GM15510 (cell line): ENCODE results near the gene GRK3.

Experiments used
- POLR2A ChIP-seq: IDR thresholded peaks from 3 replicates; pipeline ENCODE4 v1.6.1; 2011; ENCODE audit warnings: borderline replicate concordance; ENCODE audit not compliant: insufficient read length; ENCODE audit errors: extremely low read depth

Gene GRK3

DNA sequence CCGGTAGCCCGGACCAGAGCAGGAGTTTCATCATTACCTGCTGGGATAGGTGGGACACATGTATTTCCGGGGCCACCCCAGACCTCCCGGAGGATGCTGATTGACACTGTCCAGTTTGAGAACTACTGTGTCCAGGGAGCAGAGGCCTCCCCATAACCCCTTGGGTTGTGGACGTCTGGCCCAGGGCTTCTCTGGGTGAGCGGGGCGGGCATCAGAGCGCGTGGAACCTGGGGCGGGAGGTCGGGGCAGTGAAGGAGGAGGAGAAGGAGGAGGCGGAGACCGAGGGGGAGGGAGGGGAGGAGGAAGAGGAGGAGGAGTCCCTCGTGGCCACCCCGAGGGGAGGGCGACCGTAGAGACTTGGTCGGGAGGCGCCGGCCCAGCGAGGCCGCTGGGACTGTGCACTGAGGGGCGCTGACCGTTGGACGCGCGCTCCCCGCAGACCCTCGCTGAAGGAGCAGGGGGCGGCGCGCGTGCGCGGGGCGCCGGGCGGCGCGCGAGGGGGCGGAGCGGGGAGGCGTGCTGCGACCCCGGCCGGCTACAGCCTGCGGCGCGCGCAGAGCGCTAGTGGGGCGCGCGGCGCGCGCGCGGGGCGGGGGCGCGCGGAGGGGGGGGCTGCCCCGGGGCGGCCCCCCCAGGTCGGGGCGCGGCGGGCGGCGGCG, at the start of gene GRK3:
TSS of gene GRK3 (plus strand) at position 356 of the 659 bp plus-strand sequence. CDS start 366 bp downstream, outside the sequence.
- peak; percentile 83 for TF ChIP-seq POLR2A

DNA sequence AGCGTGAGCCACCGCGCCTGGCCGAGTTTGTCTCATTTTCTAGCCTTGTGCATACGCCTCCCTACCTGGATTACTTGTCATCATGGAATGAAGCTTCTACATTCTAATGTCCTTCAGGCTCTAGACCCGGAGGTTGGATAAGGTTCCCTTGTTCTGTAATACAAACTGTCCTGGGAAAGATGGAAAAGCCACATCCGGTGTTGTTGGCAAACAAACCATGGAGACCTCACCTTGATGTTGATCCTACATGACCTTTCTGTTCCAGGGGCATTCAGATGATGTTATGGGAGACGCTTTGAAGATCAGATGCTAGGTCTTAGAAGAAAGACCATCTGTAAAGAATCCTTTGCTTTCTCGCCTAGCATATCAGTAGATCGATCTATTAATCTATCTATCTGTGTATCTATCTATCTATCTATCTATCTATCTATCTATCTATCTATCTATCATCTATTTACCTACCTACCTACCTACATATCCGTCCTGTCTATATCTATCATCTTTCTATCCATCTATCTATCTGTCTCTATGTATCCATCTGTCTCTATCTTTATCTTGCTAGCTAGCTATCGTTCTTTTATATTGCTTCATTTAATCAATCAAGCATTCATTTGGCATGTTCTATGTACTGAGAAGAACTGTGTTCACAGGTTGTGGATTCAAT, 46.3 kb upstream of the GRK3 start:
- no peak for TF ChIP-seq POLR2A

DNA sequence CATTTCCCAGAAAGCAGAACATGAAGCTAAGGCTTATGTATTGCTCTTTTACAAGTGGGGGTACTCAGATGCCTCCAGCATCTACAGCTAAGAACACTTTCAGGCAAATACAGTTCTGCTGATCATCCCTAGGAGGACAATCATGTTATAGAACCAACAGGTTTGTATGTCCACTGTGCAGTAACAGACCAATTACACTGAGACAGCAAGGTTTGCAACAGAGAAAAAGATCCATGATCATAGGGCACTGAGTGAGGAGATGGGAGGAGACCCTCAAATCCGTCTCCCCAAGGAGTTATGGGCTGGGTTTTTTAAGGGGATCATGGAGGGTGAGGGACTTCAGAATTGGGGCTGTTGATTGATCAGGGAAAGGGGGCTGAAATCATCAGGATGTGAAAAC, 39.1 kb upstream of the GRK3 start:
- no peak for TF ChIP-seq POLR2A

DNA sequence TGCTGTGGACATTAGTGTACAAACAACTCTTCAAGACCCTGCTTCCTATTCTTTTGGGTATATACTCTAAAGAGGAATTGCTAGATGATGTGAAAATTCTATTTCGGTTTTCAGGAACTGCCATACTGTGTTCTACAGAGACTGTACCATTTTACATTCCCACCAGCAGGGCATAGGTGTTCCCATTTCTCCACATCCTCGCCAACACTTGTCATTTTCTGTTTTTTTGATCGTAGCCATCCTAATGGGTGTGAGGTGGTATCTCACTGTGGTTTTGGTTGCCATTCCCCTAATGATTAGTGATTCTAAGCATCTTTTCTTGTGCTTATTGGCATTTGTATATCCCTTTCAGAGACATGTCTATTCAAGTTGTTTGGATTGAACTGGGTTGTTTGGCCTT, 29.8 kb upstream of the GRK3 start:
- TF ChIP-seq POLR2A: no peak

DNA sequence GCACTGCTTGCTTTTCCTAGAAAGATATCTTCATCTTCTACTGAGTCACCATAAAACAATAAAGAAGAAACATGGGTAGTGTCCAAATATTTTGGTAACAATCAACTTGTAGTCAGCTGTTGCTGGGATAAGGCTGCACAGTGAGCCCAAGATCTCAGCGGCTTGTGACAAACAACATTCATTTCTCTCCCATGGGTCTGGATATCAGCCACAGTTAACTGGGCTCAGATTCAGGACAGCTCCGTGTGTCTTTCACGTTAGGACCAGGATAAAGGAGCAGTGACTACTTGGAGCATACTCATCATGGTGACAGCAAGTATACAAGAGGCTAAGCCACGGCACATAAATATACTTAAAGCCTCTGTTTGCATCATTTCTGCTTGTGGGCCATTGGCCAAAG, 27.9 kb upstream of the GRK3 start:
- TF ChIP-seq POLR2A: no peak

DNA sequence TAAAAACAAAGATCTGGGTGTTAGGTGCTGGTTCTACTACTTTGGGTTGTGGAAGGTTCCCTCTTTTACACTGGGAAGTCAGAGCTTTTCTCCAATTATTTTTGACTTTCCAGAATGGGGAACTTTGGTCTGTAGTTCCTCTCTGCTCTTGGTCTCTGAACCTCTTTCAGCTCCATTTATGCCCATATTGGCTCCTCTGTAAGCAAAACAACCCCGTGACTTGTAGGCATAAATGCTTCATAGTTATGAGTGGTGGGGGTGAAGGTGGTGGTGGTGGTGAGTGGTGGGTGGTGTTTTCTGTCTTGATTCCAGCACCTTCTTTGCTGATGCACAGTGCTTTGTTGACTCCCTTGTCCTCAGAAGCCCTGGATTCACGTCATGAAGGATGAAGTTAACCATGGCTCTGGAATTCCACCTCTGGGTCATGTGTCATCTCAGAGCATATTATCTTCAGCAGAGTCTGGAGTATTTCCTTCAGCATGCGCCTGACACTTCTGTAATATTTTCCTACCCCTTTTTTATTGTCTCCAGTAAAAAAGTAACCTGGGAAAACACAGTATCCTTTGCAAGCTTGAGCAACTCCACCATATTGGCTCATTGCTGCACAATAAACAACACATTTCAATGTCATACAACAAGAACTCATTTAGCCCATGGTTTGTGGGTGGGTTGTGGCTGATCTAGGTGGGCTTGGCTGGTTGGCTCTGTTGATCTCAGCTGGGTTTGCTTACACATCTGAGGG, 24.1 kb upstream of the GRK3 start:
- no peak for TF ChIP-seq POLR2A

DNA sequence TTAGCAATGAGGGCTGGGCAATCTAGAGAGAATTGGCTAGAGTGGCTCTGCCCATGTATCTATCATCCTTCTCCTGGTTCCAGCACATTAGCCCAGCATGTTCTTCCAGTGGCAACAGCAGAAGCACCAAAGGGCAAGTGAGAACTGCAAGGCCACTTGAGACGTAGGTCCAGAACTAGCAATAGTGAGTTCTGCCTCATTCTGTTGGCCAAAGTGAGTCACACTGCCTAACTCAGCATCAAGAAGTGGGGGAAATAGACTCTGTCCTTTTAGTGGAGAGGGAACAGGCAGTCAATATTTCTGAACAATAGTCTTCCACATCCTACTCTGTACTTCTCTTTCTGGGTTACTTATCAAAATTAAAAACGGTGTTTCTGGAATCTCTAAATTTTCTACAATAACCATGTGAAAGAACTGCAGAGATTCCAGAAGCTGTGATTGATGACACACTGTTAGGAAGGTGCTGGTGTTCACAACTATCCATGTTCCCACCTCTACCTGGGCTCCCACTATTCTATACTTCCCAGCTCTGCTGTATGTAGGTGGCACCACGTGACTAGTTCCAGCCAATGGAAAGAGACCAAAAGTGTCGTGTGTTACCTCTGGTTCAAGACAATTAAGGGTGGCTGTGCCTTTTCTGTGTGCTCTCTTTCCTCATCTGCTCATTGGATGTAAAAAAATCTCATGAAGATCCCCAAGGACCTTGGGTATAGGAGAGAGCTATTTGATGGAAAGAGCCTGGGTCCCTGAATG, 23.4 kb upstream of the GRK3 start:
- TF ChIP-seq POLR2A: no peak

DNA sequence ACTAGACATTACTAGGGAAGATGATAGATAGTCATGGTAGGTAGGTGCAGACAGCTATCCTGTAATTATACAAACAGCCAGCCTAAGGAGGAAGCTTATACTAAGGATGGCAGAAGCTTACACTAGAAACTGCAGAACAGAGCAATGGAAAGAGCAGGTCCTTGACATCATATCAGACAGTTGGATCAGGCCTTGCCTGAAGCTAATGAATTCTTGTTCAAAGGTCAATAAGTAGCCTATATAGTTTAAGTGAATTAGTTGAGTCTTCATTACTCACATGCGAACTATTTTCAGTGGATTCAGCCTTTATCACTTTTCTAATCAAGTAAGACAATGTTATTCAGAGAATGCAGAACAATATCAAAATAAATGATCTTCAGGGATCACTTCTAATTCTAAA, 22.3 kb upstream of the GRK3 start:
- TF ChIP-seq POLR2A: no peak

DNA sequence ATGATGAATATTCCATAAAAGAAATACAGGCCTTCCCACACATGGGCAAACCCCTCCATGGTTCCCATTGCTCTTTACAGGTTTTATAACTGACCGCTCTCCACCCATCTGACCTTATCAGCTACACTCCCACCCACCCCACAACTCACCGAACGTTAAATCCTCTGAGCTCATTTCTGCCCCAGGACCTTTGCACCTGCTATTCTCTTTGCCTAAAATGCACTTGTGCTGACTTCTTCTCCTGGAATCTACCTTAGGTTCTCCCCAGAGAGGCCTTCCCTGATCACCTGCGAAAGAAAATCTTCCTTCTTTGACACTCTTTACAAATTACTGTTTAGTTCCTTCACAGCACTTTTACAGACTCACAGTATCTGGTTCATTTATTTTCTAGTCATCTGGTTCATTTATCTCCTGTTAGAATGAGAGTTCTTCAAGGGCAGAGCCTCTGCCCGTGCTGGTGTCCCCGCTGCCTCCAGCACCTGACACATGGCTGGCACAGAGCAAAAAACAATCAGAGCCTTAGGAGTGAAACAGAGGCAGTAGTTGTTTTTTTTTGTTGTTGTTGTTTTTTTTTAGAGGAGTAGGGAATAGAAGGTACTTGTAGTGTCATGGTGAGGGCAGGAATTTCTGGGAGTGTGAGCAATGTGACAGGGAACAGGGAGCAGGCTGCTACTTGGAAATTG, 21.6 kb upstream of the GRK3 start:
- no peak for TF ChIP-seq POLR2A

DNA sequence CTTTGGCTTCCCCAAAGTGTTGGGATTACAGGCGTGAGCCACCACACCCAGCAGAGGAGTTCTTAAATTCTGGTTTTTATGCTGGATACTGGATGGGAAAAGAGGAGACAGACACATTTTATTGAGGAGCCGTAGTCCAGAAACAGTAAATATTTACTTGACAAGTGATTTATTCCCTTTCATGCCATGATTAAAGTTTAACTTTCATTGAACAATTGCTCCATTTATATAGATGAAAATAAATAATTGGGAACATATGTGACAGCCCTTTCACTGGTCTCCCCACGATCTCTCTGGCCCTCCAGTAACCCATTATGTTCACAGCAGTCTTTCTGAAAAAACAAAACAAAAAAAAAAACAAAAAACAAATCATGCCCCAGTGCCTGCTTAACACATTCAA, 19.3 kb upstream of the GRK3 start:
- no peak for TF ChIP-seq POLR2A

DNA sequence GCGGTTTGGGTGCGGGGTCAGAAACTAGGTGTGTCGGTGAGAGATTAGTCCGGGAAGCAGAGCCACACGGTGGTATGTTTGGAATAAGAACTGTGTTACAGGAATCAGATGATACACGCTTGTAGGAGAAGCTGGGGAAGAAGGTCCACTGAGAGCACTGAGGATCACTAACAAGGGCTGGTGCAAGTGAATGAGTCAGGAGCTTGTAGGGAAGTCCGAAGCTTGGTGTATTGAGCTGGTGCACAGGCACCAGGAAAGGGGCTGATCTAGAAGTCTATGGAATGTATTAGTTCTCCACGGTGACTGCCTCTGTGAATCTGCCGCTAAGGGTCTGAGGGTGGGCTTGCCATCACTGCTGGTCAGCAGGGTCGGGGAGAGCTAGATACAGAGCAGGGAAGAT, 18.8 kb upstream of the GRK3 start:
- no peak for TF ChIP-seq POLR2A

DNA sequence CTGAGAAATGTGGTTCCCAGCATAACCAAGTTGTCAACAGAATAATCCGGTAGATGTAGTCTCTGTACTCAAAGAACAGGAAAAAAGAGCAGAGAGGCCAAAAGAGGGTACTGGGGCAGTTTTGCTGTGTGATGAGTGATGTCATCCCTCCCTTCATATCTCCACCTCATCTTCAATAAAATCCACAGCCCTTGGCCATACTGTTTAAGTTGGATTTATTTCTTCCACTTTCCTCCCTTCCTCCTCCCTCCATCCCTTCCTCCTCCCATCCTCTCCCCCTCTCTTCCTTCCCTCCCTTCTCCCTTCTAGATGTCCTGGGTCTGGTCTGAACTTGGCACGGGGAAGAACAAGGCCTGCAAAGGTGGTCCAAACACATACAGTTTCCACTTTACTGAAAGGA, 18.2 kb upstream of the GRK3 start:
- TF ChIP-seq POLR2A: no peak

DNA sequence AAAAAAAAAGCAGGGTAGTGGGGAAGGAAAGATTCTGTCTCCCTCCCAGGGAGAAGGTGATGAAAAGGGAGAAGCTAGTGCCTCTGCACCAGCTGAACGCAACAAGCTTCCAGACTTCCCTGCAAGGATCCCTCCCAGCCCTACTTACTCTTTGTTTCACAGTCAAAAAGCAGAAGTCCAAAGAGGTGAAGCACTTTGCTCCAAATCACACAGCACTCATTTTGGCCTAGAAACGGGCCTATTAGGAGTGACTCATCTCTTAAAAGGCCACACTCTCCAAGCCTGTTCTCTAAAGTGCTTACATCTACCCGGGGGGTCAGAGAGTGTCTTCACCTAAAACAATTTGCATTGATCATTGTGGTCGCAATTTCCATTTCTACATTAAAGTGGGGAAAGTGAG, 17.7 kb upstream of the GRK3 start:
- no peak for TF ChIP-seq POLR2A

DNA sequence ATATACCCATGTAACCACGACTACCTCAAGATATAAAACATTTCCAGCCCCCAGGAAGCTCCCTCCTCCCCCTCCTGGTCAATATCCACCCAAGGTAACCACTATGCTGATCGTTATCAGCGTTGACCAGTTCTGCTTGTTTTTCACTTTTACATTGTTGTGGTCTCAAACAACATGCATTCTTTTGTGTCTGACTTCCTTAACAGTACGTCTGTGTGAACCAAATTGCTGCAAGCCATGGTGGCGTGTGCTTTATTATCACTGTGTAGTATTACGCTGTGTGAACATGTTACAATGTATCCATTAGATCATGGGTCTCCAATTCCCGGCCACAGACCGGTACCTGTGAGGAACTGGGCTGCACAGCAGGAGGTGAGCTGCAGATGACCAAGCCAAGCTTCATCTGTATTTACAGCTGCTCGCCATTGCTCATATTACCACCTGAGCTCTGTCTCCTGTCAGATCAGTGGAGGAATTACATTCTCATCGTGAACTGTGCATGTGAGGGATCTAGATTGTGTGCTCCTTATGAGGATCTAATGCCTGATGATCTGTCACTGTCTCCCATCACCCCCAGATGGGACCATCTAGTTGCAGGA, 15.5 kb upstream of the GRK3 start:
- TF ChIP-seq POLR2A: no peak
